Immature natural killer cell (primary cell): ENCODE results near the gene SERPING1. TPM values are rescaled to one million over a fixed set of nuclear protein-coding genes. Genes with fewer than 3 reads are reported as not detected.

Source experiments
- DNase-seq, 3 donors: peaks; one replicate each; pipeline ENCODE4 v3.0.0; 2022; ENCODE audit warnings: mixed read lengths in 1 of 3
- H3K27ac Mint-ChIP-seq, 6 donors: one replicate each; pipeline ENCODE4 v1.8.0; 2020; ENCODE audit warnings: mixed read lengths in 6 of 6, mild to moderate bottlenecking in 5 of 6, inconsistent platforms in 4 of 6, moderate library complexity in 3 of 6
- H3K27me3 Mint-ChIP-seq, 3 donors: one replicate each; pipeline ENCODE4 v1.8.0; 2020 to 2021; ENCODE audit warnings: low read depth in 3 of 3, mild to moderate bottlenecking in 3 of 3, mixed read lengths in 3 of 3, moderate library complexity in 3 of 3, inconsistent platforms in 1 of 3
- H3K36me3 Mint-ChIP-seq, 3 donors: one replicate each; pipeline ENCODE4 v1.8.0; 2020; ENCODE audit warnings: mixed read lengths in 3 of 3, inconsistent platforms in 2 of 3, mild to moderate bottlenecking in 2 of 3
- H3K4me1 Mint-ChIP-seq, 2 donors: one replicate each; pipeline ENCODE4 v1.8.0; 2020; ENCODE audit warnings: inconsistent platforms in 2 of 2, mild to moderate bottlenecking in 2 of 2, mixed read lengths in 2 of 2, moderate library complexity in 1 of 2
- H3K4me3 Mint-ChIP-seq, 5 donors: one replicate each; pipeline ENCODE4 v1.8.0; 2020; ENCODE audit warnings: mild to moderate bottlenecking in 5 of 5, mixed read lengths in 5 of 5, inconsistent platforms in 3 of 5, moderate library complexity in 3 of 5
- H3K9me3 Mint-ChIP-seq, 6 donors: one replicate each; pipeline ENCODE4 v1.8.0; 2020; ENCODE audit warnings: mild to moderate bottlenecking in 6 of 6, mixed read lengths in 6 of 6, inconsistent platforms in 4 of 6, moderate library complexity in 3 of 6
- polyA plus RNA-seq, 3 donors: library from polyadenylated mRNA; unstranded; fragments of 300-500 nt; fragmentation: Illumina TruSeq; gene quantifications; one replicate each; pipeline ENCODE4 v1.2.3, GENCODE V29; 2021

Gene SERPING1
- polyA plus RNA-seq, 3 donors from 2014 or later = 0.71 TPM; not detected in 2

GRCh38 chr11:57657194-57658022, 59.9 kb downstream of the SERPING1 start, which contains the start of gene CLP1:
CLP1 (plus strand) TSS chr11:57657762; CDS start chr11:57659477, 1,715 bp downstream.
- peaks cover under 1 to 8% (median 2%) of the 10 kb centered on the region in 3 donors for H3K27me3 Mint-ChIP-seq
- peaks cover 31 to 38% of the 10 kb centered on the region in 2 donors for H3K4me1 Mint-ChIP-seq
- H3K36me3 Mint-ChIP-seq = peaks cover 4 to 17% (median 12%) of the 10 kb centered on the region in 3 donors
- no peaks in the 10 kb centered on the region for H3K9me3 Mint-ChIP-seq
- peak within 1 kb of the TSS; percentile 95 to 99 (median 95) for H3K4me3 Mint-ChIP-seq
- peak; percentile 98 for DNase-seq
- H3K27ac Mint-ChIP-seq = peak within 1 kb of the TSS; percentile 94 to 98 (median 96)

- no peak for DNase-seq
- Mint-ChIP-seq H3K27me3 (peaks cover 0 to 6% (median 2%) of the 10 kb centered on the region in 3 donors), H3K27ac (peak overlapping the region; percentile 94 to 98 (median 96))
Measured at GRCh38 chr11:57658023-57658361, 60.5 kb downstream of the SERPING1 start.

GRCh38 chr11:57659669-57660068, 62.2 kb downstream of the SERPING1 start:
- H3K4me3 Mint-ChIP-seq = no peak overlapping the region
- H3K4me1 Mint-ChIP-seq = peaks cover 23 to 30% of the 10 kb centered on the region in 2 donors
- H3K27ac Mint-ChIP-seq = peak overlapping the region in 1 of 6 donors; percentile 34
- H3K9me3 Mint-ChIP-seq = no peaks in the 10 kb centered on the region
- peaks cover 8 to 22% (median 17%) of the 10 kb centered on the region in 3 donors for H3K36me3 Mint-ChIP-seq
- no peak for DNase-seq
- peaks cover 2 to 5% (median 2%) of the 10 kb centered on the region in 3 donors for H3K27me3 Mint-ChIP-seq

More at GRCh38 chr11:57658023-57658361, 60.5 kb downstream of the SERPING1 start:
- Mint-ChIP-seq H3K36me3 (peaks cover 8 to 22% (median 17%) of the 10 kb centered on the region in 3 donors), H3K4me3 (peak overlapping the region; percentile 95 to 99 (median 95)), H3K9me3 (no peaks in the 10 kb centered on the region), H3K4me1 (peaks cover 25 to 34% of the 10 kb centered on the region in 2 donors)

GRCh38 chr11:57662893-57663292, 65.4 kb downstream of the SERPING1 start:
- DNase-seq = no peak
- no peak overlapping the region for H3K4me3 Mint-ChIP-seq
- peaks cover 15 to 21% (median 16%) of the 10 kb centered on the region in 3 donors for H3K27me3 Mint-ChIP-seq
- peaks cover 8 to 22% (median 17%) of the 10 kb centered on the region in 3 donors for H3K36me3 Mint-ChIP-seq
- H3K9me3 Mint-ChIP-seq = no peaks in the 10 kb centered on the region
- peaks cover 22 to 30% of the 10 kb centered on the region in 2 donors for H3K4me1 Mint-ChIP-seq
- H3K27ac Mint-ChIP-seq = no peak overlapping the region

GRCh38 chr11:57663975-57664374, 66.5 kb downstream of the SERPING1 start:
- H3K4me1 Mint-ChIP-seq = peaks cover 20 to 28% of the 10 kb centered on the region in 2 donors
- no peak overlapping the region for H3K27ac Mint-ChIP-seq
- H3K4me3 Mint-ChIP-seq = no peak overlapping the region
- H3K9me3 Mint-ChIP-seq = no peaks in the 10 kb centered on the region
- peaks cover 17 to 31% (median 23%) of the 10 kb centered on the region in 3 donors for H3K27me3 Mint-ChIP-seq
- peaks cover 8 to 22% (median 17%) of the 10 kb centered on the region in 3 donors for H3K36me3 Mint-ChIP-seq
- no peak for DNase-seq

Other genes with a start within 250 kb of the SERPING1 start
- gene PRG3, start 216.5 kb upstream of the SERPING1 start, polyA plus RNA-seq = not detected
- gene PRG2, start 207.0 kb upstream of the SERPING1 start, polyA plus RNA-seq = under 1 TPM in 1 of 3 donors, not detected in 2; 0.19 TPM
- gene SLC43A3, start 170.6 kb upstream of the SERPING1 start, polyA plus RNA-seq = 10 to 100 TPM; 11.4 to 17.1 (median 12.4) TPM
- gene RTN4RL2, start 137.2 kb upstream of the SERPING1 start, polyA plus RNA-seq = under 1 TPM; 0.38 to 0.71 (median 0.68) TPM
- 10 to 100 TPM; 15.8 to 20.3 (median 17.5) TPM for gene SLC43A1, start 82.0 kb upstream of the SERPING1 start, polyA plus RNA-seq
- 100 to 1,000 TPM in 1 of 3 donors, 10 to 100 TPM in 2; 52.9 to 101 (median 55.7) TPM for gene TIMM10, start 66.9 kb upstream of the SERPING1 start, polyA plus RNA-seq
- under 1 TPM in 2 of 3 donors, not detected in 1; 0.12 to 0.47 TPM for gene SMTNL1, start 60.1 kb upstream of the SERPING1 start, polyA plus RNA-seq
- gene UBE2L6, start 30.0 kb upstream of the SERPING1 start, polyA plus RNA-seq = 100 to 1,000 TPM; 310 to 706 (median 354) TPM
- gene YPEL4, start 52.2 kb downstream of the SERPING1 start, polyA plus RNA-seq = under 1 TPM in 1 of 3 donors, not detected in 2; 0.09 TPM
- gene CLP1, start 60.1 kb downstream of the SERPING1 start, polyA plus RNA-seq = 10 to 100 TPM; 18.4 to 36.7 (median 20.9) TPM
- 10 to 100 TPM; 19.0 to 46.8 (median 24.3) TPM for gene ZDHHC5, start 70.4 kb downstream of the SERPING1 start, polyA plus RNA-seq
- 10 to 100 TPM; 12.6 to 19.7 (median 19.6) TPM for gene MED19, start 114.5 kb downstream of the SERPING1 start, polyA plus RNA-seq
- gene TMX2, start 114.9 kb downstream of the SERPING1 start, polyA plus RNA-seq = 100 to 1,000 TPM in 1 of 3 donors, 10 to 100 TPM in 2; 59.3 to 139 (median 72.1) TPM
- gene SELENOH, start 143.8 kb downstream of the SERPING1 start, polyA plus RNA-seq = 100 to 1,000 TPM; 157 to 276 (median 190) TPM
- under 1 TPM; 0.12 to 0.86 (median 0.25) TPM for gene BTBD18, start 154.1 kb downstream of the SERPING1 start, polyA plus RNA-seq
- 1 to 10 TPM; 1.1 to 2.5 (median 1.9) TPM for gene CTNND1, start 164.1 kb downstream of the SERPING1 start, polyA plus RNA-seq